IPS-15b (cell line): ENCODE results near the gene SIN3A.
"Not testable (repeated sequence)": the region's sequence is repeated elsewhere in the genome, so short reads cannot be mapped to it uniquely, and the experiment has no call there.

Experiments
- H3K27me3 ChIP-seq: one replicate; pipeline ENCODE4 v1.6.1; 2013; ENCODE audit warnings: low read length; ENCODE audit not compliant: control insufficient read depth, insufficient read depth
- H3K36me3 ChIP-seq: one replicate; pipeline ENCODE4 v1.6.1; 2013; ENCODE audit warnings: low read length; ENCODE audit not compliant: control insufficient read depth, insufficient read depth
- H3K4me1 ChIP-seq: one replicate; pipeline ENCODE4 v1.6.1; 2013; ENCODE audit warnings: mild to moderate bottlenecking, low read length; ENCODE audit not compliant: control insufficient read depth, insufficient read depth
- H3K4me3 ChIP-seq: one replicate; pipeline ENCODE4 v1.5.1; 2013; ENCODE audit warnings: low read depth, low read length
- H3K9ac ChIP-seq: one replicate; pipeline ENCODE4 v1.6.1; 2013; ENCODE audit warnings: low read depth, mild to moderate bottlenecking, low read length
- H3K9me3 ChIP-seq: one replicate; pipeline ENCODE4 v1.6.1; 2013; ENCODE audit warnings: mild to moderate bottlenecking, low read length; ENCODE audit not compliant: control insufficient read depth, insufficient read depth

The SIN3A gene

GRCh38 chr15:75349851-75350588 is 101.5 kb downstream of the SIN3A start:
- no peak overlapping the region for H3K9ac ChIP-seq
- H3K4me1 ChIP-seq = no peaks in the 10 kb centered on the region
- peaks cover 19% of the 10 kb centered on the region for H3K27me3 ChIP-seq
- H3K4me3 ChIP-seq = no peak overlapping the region
- H3K9me3 ChIP-seq = no peaks in the 10 kb centered on the region
- H3K36me3 ChIP-seq = peaks cover 3% of the 10 kb centered on the region

DNA sequence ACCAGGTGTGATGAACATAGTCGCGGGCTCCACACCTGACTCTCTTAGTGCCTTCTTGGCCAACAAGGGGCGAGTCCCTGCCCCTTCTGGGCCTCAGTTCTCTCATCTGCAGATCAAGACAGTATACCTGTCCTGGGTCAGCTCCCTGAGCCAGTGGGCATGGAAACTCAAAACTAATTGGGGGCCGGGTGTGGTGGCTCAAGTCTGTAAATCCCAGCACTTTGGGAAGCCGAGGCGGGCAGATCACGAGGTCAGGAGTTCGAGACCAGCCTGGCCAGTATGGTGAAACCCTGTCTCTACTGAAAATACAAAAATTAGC is 102.2 kb downstream of the SIN3A start:
- H3K9ac ChIP-seq, H3K4me1 ChIP-seq, H3K36me3 ChIP-seq, H3K9me3 ChIP-seq, H3K4me3 ChIP-seq: not testable (repeated sequence)
- peaks cover 19% of the 10 kb centered on the region for H3K27me3 ChIP-seq

GRCh38 chr15:75348562-75349350 is 102.7 kb downstream of the SIN3A start:
- H3K27me3 ChIP-seq = peaks cover 19% of the 10 kb centered on the region
- peak overlapping the region; percentile 91 for H3K4me3 ChIP-seq
- H3K36me3 ChIP-seq = no peaks in the 10 kb centered on the region
- no peaks in the 10 kb centered on the region for H3K4me1 ChIP-seq
- H3K9ac ChIP-seq = peak overlapping the region; percentile 54
- no peaks in the 10 kb centered on the region for H3K9me3 ChIP-seq

DNA sequence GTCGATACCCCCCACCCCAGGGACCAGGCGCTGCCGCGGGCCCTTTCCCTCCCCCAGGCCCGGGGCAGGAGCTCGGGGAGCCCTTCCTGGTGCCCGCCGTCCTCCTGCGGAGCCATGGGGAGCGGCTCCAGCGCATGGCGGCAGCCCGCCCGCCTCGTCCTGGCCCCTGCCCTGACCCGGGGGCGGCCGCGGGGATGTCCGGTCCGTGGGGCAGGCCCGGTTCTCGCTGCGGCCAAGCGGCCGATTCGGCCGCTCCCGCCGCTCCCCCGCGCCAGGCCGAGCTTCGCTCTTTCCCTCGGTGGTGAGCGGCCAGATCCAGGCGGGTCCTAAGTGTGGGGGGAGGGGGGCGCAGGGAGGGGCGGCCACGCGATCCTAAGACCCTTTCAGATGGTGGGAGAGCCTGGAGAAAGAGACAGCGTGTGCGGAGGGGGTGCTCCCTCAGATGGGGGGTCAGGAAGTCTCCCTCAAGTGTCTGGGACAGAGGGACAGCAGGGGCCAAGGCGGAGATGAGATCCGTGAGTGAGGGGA is 103.4 kb downstream of the SIN3A start:
- H3K9me3 ChIP-seq = no peaks in the 10 kb centered on the region
- H3K27me3 ChIP-seq = peaks cover 19% of the 10 kb centered on the region
- H3K9ac ChIP-seq = peak overlapping the region; percentile 54
- H3K4me1 ChIP-seq = no peaks in the 10 kb centered on the region
- H3K36me3 ChIP-seq = no peaks in the 10 kb centered on the region
- peak overlapping the region; percentile 91 for H3K4me3 ChIP-seq

- Histone ChIP-seq H3K4me3 (peak overlapping the region; percentile 91), H3K4me1 (no peaks in the 10 kb centered on the region), H3K27me3 (peaks cover 19% of the 10 kb centered on the region), H3K9ac (peak overlapping the region; percentile 54), H3K36me3 (no peaks in the 10 kb centered on the region), H3K9me3 (no peaks in the 10 kb centered on the region)
Measured at GRCh38 chr15:75347222-75348033, 104.1 kb downstream of the SIN3A start.

- H3K4me1 ChIP-seq = no peaks in the 10 kb centered on the region
- no peaks in the 10 kb centered on the region for H3K36me3 ChIP-seq
- H3K27me3 ChIP-seq = peaks cover 19% of the 10 kb centered on the region
- peak within 1 kb of the TSS; percentile 54 for H3K9ac ChIP-seq
- peak within 1 kb of the TSS; percentile 91 for H3K4me3 ChIP-seq
- H3K9me3 ChIP-seq = no peaks in the 10 kb centered on the region
Measured at GRCh38 chr15:75346796-75347221, 104.7 kb downstream of the SIN3A start, which contains the start of gene NEIL1. Gene NEIL1, plus strand, starts transcription at chr15:75347039. Its CDS starts 1,867 bp downstream, at chr15:75348906.

GRCh38 chr15:75343953-75344352 is 107.5 kb downstream of the SIN3A start:
- not testable (repeated sequence) for H3K4me3 ChIP-seq, H3K4me1 ChIP-seq, H3K9me3 ChIP-seq, H3K36me3 ChIP-seq, H3K9ac ChIP-seq
- peaks cover 14% of the 10 kb centered on the region for H3K27me3 ChIP-seq

- H3K27me3 ChIP-seq = peaks cover 7% of the 10 kb centered on the region
- peaks cover 9% of the 10 kb centered on the region for H3K36me3 ChIP-seq
- H3K4me1 ChIP-seq = no peaks in the 10 kb centered on the region
- no peak overlapping the region for H3K4me3 ChIP-seq
- no peak overlapping the region for H3K9ac ChIP-seq
- H3K9me3 ChIP-seq = no peaks in the 10 kb centered on the region
Measured at GRCh38 chr15:75342221-75342620, 109.3 kb downstream of the SIN3A start.

DNA sequence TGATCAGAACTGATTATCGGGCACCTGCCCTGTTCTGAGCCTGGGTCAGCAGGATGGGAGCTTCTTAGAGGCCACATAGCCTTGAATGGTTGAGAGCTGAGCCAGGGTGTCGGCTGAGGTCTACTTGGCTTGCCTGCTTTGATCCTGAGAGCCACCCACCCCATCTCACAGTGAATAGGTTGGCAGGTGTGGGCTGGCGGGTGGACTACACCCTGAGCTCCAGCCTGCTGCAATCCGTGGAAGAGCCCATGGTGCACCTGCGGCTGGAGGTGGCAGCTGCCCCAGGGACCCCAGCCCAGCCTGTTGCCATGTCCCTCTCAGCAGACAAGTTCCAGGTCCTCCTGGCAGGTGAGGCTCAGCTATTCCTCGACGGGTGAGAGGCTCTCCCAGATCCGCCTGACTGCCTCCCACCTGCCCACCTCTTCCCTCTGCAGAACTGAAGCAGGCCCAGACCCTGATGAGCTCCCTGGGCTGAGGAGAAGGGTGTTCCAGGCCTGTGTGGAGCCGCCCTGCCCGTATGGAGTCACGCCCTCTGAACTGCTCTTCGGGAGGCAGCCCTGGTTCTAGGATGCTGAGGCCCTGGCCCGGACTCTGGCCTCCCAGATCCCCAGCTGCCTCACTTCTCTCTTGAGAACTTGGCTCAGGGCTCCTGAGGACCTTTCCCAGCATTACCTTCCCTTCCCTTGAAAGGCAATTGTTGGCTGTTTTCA is 111.8 kb downstream of the SIN3A start:
- no peaks in the 10 kb centered on the region for H3K4me1 ChIP-seq
- H3K9me3 ChIP-seq = no peaks in the 10 kb centered on the region
- H3K27me3 ChIP-seq = no peaks in the 10 kb centered on the region
- no peak overlapping the region for H3K9ac ChIP-seq
- no peak overlapping the region for H3K4me3 ChIP-seq
- peaks cover 9% of the 10 kb centered on the region for H3K36me3 ChIP-seq

- Histone ChIP-seq H3K27me3 (no peaks in the 10 kb centered on the region), H3K4me3 (no peak overlapping the region), H3K36me3 (peaks cover 9% of the 10 kb centered on the region), H3K9me3 (no peaks in the 10 kb centered on the region), H3K9ac (no peak overlapping the region), H3K4me1 (no peaks in the 10 kb centered on the region)
Measured at GRCh38 chr15:75338661-75339240, 112.7 kb downstream of the SIN3A start.
